HCT116 (cell line): Measurements from ENCODE around the gene NFIA. TPM values are rescaled to one million over a fixed set of nuclear protein-coding genes. Genes with fewer than 3 reads are reported as not detected.

ENCODE experiments used
- ATAC-seq: fragments of 200-7000 bp; cut with Tn5 transposase; 2 replicates; pipeline ENCODE4 v1.9.1; 2020; ENCODE audit warnings: mild to moderate bottlenecking, moderate library complexity
- BruUV-seq: library from RNA; stranded (reverse); fragments of 400-500 nt; replicated peaks from 2 replicates; lab custom pipeline; 2021; lab: Mats Ljungman, UMichigan
- CTCF ChIA-PET: fragments of 300-600 bp; sonication (Branson Sonifier 250); formaldehyde crosslinking; loops from one replicate; lab custom pipeline; 2021; ENCODE audit warnings: antibody characterized with exemption; lab: Charles Lee
- POLR2A ChIA-PET: fragments of 300-600, 350-600 bp; sonication (Branson Sonifier 250); formaldehyde crosslinking; loops from one replicate; lab custom pipeline; 2021; ENCODE audit warnings: antibody characterized with exemption; lab: Charles Lee
- RAD21 ChIA-PET, 2 experiments: fragments of 300-600 bp; sonication (Branson Sonifier 250); formaldehyde crosslinking; loops; one replicate each; lab custom pipeline; 2023; ENCODE audit warnings: low total read pairs in 2 of 2; ENCODE audit not compliant: uncharacterized antibody in 2 of 2, unreplicated experiment in 2 of 2, low non-redundant PET in 1 of 2; lab: Charles Lee
- DNase-seq: peaks from one replicate; pipeline ENCODE4 v3.0.0-alpha.2; 2010; ENCODE audit warnings: low read depth, low spot score
- H2AFZ ChIP-seq: fragments of 200-600 bp; shearing (Covaris generic), sonication (generic); 2 replicates; pipeline ENCODE4 v1.6.1; 2017; ENCODE audit warnings: low read depth, mixed run types, mixed read lengths, antibody characterized with exemption, low read length; ENCODE audit not compliant: poor library complexity, severe bottlenecking
- H3K27ac ChIP-seq: 2 replicates; pipeline ENCODE4 v1.5.1; 2012; ENCODE audit warnings: low read depth, low read length
- H3K27me3 ChIP-seq: fragments of 200-600 bp; sonication (generic); 2 replicates; pipeline ENCODE4 v1.6.1; 2016; ENCODE audit warnings: mixed run types, low read length, mixed read lengths; ENCODE audit not compliant: insufficient read depth
- H3K36me3 ChIP-seq, 2 experiments: fragments of 200-500 bp in 1 of 2; fragments of 200-600 bp in 1 of 2; sonication (Bioruptor generic) in 1 of 2; sonication (generic) in 1 of 2; 2 replicates each; pipeline versions ENCODE4 v1.5.1 to v1.6.1; 2014 to 2016; ENCODE audit warnings: low read length in 2 of 2, inconsistent platforms in 1 of 2, mixed read lengths in 1 of 2, mixed run types in 1 of 2; ENCODE audit not compliant: insufficient read depth in 2 of 2, control insufficient read depth in 1 of 2
- H3K4me1 ChIP-seq, 2 experiments: fragments of 200-600 bp in 1 of 2; sonication (generic) in 1 of 2; 2 replicates each; pipeline versions ENCODE4 v1.5.1 to v1.6.1; 2012 to 2017; ENCODE audit warnings: low read length in 2 of 2, inconsistent platforms in 1 of 2, mild to moderate bottlenecking in 1 of 2, mixed read lengths in 1 of 2, mixed run types in 1 of 2, moderate library complexity in 1 of 2; ENCODE audit not compliant: insufficient read depth in 2 of 2, control insufficient read depth in 1 of 2
- H3K4me2 ChIP-seq: fragments of 200-600 bp; sonication (generic); 2 replicates; pipeline ENCODE4 v1.6.1; 2017; ENCODE audit warnings: mixed run types, low read length, mixed read lengths
- H3K4me3 ChIP-seq, 2 experiments: fragments of 200-600 bp in 1 of 2; sonication (generic) in 1 of 2; replicated peaks in 1 of 2; 2 replicates each; pipeline ENCODE4 v1.5.1; 2011 to 2016; ENCODE audit warnings: low read length in 2 of 2, control low read depth in 1 of 2, low read depth in 1 of 2, mild to moderate bottlenecking in 1 of 2, mixed read lengths in 1 of 2, mixed run types in 1 of 2
- H3K79me2 ChIP-seq: fragments of 200-600 bp; sonication (generic); 2 replicates; pipeline ENCODE4 v1.6.1; 2017; ENCODE audit warnings: mild to moderate bottlenecking, mixed run types, low read length, moderate library complexity, mixed read lengths; ENCODE audit not compliant: insufficient read depth
- H3K9ac ChIP-seq: fragments of 200-600 bp; sonication (generic); 2 replicates; pipeline ENCODE4 v1.6.1; 2016; ENCODE audit warnings: low read length, mixed read lengths
- H3K9me2 ChIP-seq: fragments of 200-600 bp; sonication (generic), shearing (Covaris generic); 2 replicates; pipeline ENCODE4 v1.6.1; 2017; ENCODE audit warnings: mixed run types, mild to moderate bottlenecking, moderate library complexity; ENCODE audit not compliant: insufficient read depth
- H3K9me3 ChIP-seq, 2 experiments: fragments of 200-500 bp in 1 of 2; fragments of 200-600 bp in 1 of 2; sonication (Bioruptor generic) in 1 of 2; sonication (generic) in 1 of 2; 2 replicates each; pipeline ENCODE4 v1.6.1; 2014 to 2017; ENCODE audit warnings: low read length in 2 of 2, mixed read lengths in 2 of 2, inconsistent platforms in 1 of 2, low read depth in 1 of 2, mild to moderate bottlenecking in 1 of 2, mixed run types in 1 of 2, moderate library complexity in 1 of 2; ENCODE audit not compliant: control insufficient read depth in 1 of 2, insufficient read depth in 1 of 2
- H4K20me1 ChIP-seq: fragments of 200-600 bp; sonication (generic), shearing (Covaris generic); 2 replicates; pipeline ENCODE4 v1.6.1; 2017; ENCODE audit warnings: mixed run types, mild to moderate bottlenecking, moderate library complexity; ENCODE audit not compliant: insufficient read depth
- ATF3 ChIP-seq: IDR thresholded peaks from 2 replicates; pipeline ENCODE4 v1.6.1; 2012
- CBX3 ChIP-seq: IDR thresholded peaks from 2 replicates; pipeline ENCODE4 v1.6.1; 2012; ENCODE audit warnings: low read depth
- CEBPB ChIP-seq: IDR thresholded peaks from 2 replicates; pipeline ENCODE4 v1.6.1; 2012; ENCODE audit warnings: low read depth
- EGR1 ChIP-seq: IDR thresholded peaks from 2 replicates; pipeline ENCODE4 v1.6.1; 2012; ENCODE audit warnings: low read depth
- ELF1 ChIP-seq: IDR thresholded peaks from 2 replicates; pipeline ENCODE4 v1.6.1; 2012; ENCODE audit warnings: low read depth, borderline replicate concordance
- EZH2 ChIP-seq: fragments of 200-600 bp; sonication (generic); IDR thresholded peaks from 2 replicates; pipeline ENCODE4 v1.6.1; 2017; ENCODE audit warnings: antibody characterized with exemption, mixed run types
- EZH2phosphoT487 ChIP-seq: fragments of 200-600 bp; IDR thresholded peaks from 2 replicates; pipeline ENCODE4 v1.6.1; 2018; ENCODE audit warnings: antibody characterized with exemption, borderline replicate concordance
- FOSL1 ChIP-seq: IDR thresholded peaks from 2 replicates; pipeline ENCODE4 v1.6.1; 2012; ENCODE audit warnings: low read depth
- JUND ChIP-seq: IDR thresholded peaks from 2 replicates; pipeline ENCODE4 v1.6.1; 2012
- POLR2A ChIP-seq: IDR thresholded peaks from 2 replicates; pipeline ENCODE4 v1.7.0; 2011; ENCODE audit warnings: borderline replicate concordance; ENCODE audit not compliant: insufficient read depth, insufficient read length; ENCODE audit errors: extremely low read depth
- POLR2AphosphoS5 ChIP-seq: IDR thresholded peaks from 2 replicates; pipeline ENCODE4 v1.6.1; 2011; ENCODE audit warnings: mild to moderate bottlenecking, low read depth, low read length, moderate library complexity
- RAD21 ChIP-seq: IDR thresholded peaks from 2 replicates; pipeline ENCODE4 v1.6.1; 2012; ENCODE audit warnings: low read depth, mild to moderate bottlenecking
- SIN3A ChIP-seq: IDR thresholded peaks from 2 replicates; pipeline ENCODE4 v1.6.1; 2012; ENCODE audit warnings: low read depth
- SRF ChIP-seq: IDR thresholded peaks from 2 replicates; pipeline ENCODE4 v1.6.1; 2012; ENCODE audit warnings: low read depth
- TCF7L2 ChIP-seq: IDR thresholded peaks from 2 replicates; pipeline ENCODE4 v1.7.0; 2011; ENCODE audit warnings: borderline replicate concordance, inconsistent platforms; ENCODE audit not compliant: insufficient read depth, insufficient read length; ENCODE audit errors: extremely low read depth
- YY1 ChIP-seq: IDR thresholded peaks from 2 replicates; pipeline ENCODE4 v1.6.1; 2011; ENCODE audit warnings: low read length, low read depth, moderate library complexity, mild to moderate bottlenecking; ENCODE audit not compliant: insufficient replicate concordance; ENCODE audit errors: extremely low read depth
- ZFX ChIP-seq: fragments of 450-650 bp; IDR thresholded peaks from 2 replicates; pipeline ENCODE4 v1.6.1; 2017
- ZNF274 ChIP-seq: fragments of 200-500 bp; sonication (Bioruptor generic); IDR thresholded peaks from 2 replicates; pipeline ENCODE4 v1.6.1; 2014; ENCODE audit warnings: mild to moderate bottlenecking, low read depth, low read length, inconsistent platforms
- intact Hi-C: fragments of 100-400 bp; cut with micrococcal nuclease; formaldehyde crosslinking; loops from 2 replicates; pipeline ENCODE4 v1.10.0; 2022
- total RNA-seq: library from RNA; stranded (reverse); gene quantifications from one replicate; pipeline ENCODE4 v1.2.1, GENCODE V29; 2021; ENCODE audit not compliant: unreplicated experiment
- TF ChIP-seq, protein P1 (sequence below), 3 experiments: fragments of 200-600 bp in 1 of 3; sonication (generic) in 1 of 3; IDR thresholded peaks in 2 of 3; conservative IDR thresholded peaks in 1 of 3; 2 replicates each; pipeline ENCODE4 v1.5.1; 2012 to 2017; ENCODE audit warnings: low read depth in 2 of 3, low read length in 2 of 3, antibody characterized with exemption in 1 of 3, borderline replicate concordance in 1 of 3, control low read depth in 1 of 3, mild to moderate bottlenecking in 1 of 3, mixed read lengths in 1 of 3, mixed run types in 1 of 3, moderate library complexity in 1 of 3; ENCODE audit not compliant: insufficient read depth in 1 of 3
- TF ChIP-seq, protein P2 (sequence below): IDR thresholded peaks from 2 replicates; pipeline ENCODE4 v1.6.1; 2012; ENCODE audit warnings: low read depth

The NFIA gene
- total RNA-seq, 1 experiment from 2014 or later, result 17.2 TPM

- RAD21 ChIA-PET, result interaction anchor here in 1 of 2 experiments (0.7 kb wide), 1 partner anchor 149 kb away, joined by 3 read pairs; no protein-coding TSS in a partner anchor
- Histone ChIP-seq H3K9me2 (no peaks in the 10 kb centered on the region), H4K20me1 (no peaks in the 10 kb centered on the region), H3K79me2 (no peaks in the 10 kb centered on the region), H3K4me1 (no peaks in the 10 kb centered on the region), H3K27me3 (no peaks in the 10 kb centered on the region), H3K36me3 (no peaks in the 10 kb centered on the region), H2AFZ (no peak overlapping the region), H3K9me3 (no peaks in the 10 kb centered on the region), H3K9ac (no peak overlapping the region), H3K27ac (no peak overlapping the region), H3K4me3 (no peak overlapping the region), H3K4me2 (no peak overlapping the region)
- TF ChIP-seq ZNF274 (no peak), POLR2AphosphoS5 (no peak), SIN3A (no peak), FOSL1 (no peak), ELF1 (no peak), YY1 (no peak), SRF (no peak), EGR1 (no peak), JUND (no peak), EZH2phosphoT487 (no peak), RAD21 (no peak), TCF7L2 (no peak), POLR2A (no peak), ATF3 (no peak), EZH2 (no peak), ZFX (no peak), CEBPB (no peak), CBX3 (no peak)
- TF ChIP-seq, protein P1, sequence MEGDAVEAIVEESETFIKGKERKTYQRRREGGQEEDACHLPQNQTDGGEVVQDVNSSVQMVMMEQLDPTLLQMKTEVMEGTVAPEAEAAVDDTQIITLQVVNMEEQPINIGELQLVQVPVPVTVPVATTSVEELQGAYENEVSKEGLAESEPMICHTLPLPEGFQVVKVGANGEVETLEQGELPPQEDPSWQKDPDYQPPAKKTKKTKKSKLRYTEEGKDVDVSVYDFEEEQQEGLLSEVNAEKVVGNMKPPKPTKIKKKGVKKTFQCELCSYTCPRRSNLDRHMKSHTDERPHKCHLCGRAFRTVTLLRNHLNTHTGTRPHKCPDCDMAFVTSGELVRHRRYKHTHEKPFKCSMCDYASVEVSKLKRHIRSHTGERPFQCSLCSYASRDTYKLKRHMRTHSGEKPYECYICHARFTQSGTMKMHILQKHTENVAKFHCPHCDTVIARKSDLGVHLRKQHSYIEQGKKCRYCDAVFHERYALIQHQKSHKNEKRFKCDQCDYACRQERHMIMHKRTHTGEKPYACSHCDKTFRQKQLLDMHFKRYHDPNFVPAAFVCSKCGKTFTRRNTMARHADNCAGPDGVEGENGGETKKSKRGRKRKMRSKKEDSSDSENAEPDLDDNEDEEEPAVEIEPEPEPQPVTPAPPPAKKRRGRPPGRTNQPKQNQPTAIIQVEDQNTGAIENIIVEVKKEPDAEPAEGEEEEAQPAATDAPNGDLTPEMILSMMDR (IDR thresholded peaks at IDR 0.05 in 2 of 3, conservative IDR thresholded peaks at IDR 0.05 in 1 of 3; ENCODE audit: borderline replicate concordance in 1 of 3, insufficient read depth in 1 of 3, low read depth in 2 of 3, low read length in 2 of 3), result no peak
- TF ChIP-seq, protein P2, sequence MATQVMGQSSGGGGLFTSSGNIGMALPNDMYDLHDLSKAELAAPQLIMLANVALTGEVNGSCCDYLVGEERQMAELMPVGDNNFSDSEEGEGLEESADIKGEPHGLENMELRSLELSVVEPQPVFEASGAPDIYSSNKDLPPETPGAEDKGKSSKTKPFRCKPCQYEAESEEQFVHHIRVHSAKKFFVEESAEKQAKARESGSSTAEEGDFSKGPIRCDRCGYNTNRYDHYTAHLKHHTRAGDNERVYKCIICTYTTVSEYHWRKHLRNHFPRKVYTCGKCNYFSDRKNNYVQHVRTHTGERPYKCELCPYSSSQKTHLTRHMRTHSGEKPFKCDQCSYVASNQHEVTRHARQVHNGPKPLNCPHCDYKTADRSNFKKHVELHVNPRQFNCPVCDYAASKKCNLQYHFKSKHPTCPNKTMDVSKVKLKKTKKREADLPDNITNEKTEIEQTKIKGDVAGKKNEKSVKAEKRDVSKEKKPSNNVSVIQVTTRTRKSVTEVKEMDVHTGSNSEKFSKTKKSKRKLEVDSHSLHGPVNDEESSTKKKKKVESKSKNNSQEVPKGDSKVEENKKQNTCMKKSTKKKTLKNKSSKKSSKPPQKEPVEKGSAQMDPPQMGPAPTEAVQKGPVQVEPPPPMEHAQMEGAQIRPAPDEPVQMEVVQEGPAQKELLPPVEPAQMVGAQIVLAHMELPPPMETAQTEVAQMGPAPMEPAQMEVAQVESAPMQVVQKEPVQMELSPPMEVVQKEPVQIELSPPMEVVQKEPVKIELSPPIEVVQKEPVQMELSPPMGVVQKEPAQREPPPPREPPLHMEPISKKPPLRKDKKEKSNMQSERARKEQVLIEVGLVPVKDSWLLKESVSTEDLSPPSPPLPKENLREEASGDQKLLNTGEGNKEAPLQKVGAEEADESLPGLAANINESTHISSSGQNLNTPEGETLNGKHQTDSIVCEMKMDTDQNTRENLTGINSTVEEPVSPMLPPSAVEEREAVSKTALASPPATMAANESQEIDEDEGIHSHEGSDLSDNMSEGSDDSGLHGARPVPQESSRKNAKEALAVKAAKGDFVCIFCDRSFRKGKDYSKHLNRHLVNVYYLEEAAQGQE, result no peak
- CTCF ChIA-PET, result interaction anchor here (0.7 kb wide), 1 partner anchor 83 kb away, joined by 6 read pairs; no protein-coding TSS in a partner anchor
- POLR2A ChIA-PET, result no interaction called here
- BruUV-seq, result no TSS peak
- no peak for DNase-seq
- no peak for ATAC-seq
- intact Hi-C loops, result no loop called here
Measured at GRCh38 chr1:61182049-61182448, 99.7 kb downstream of the NFIA start.
